GM18519 (cell line): ENCODE measurements around the gene ENAH.

Experiments
- ATAC-seq: cut with Tn5 transposase; IDR thresholded peaks from one replicate; pipeline ENCODE4 v1.9.1; 2021; ENCODE audit warnings: mild to moderate bottlenecking, moderate library complexity; ENCODE audit not compliant: unreplicated experiment, low FRiP score

ENAH gene

GRCh38 chr1:225610539-225610938, 42.4 kb downstream of the ENAH start:
- ATAC-seq = no peak

GRCh38 chr1:225608014-225608796, 44.7 kb downstream of the ENAH start:
- ATAC-seq = no peak

GRCh38 chr1:225607355-225607754, 45.6 kb downstream of the ENAH start:
- ATAC-seq = no peak

- ATAC-seq = no peak
Observed at GRCh38 chr1:225603538-225604354, 49.2 kb downstream of the ENAH start.

GRCh38 chr1:225602590-225603206, 50.2 kb downstream of the ENAH start:
- no peak for ATAC-seq

- ATAC-seq = no peak
Observed at GRCh38 chr1:225601902-225602589, 50.9 kb downstream of the ENAH start.

GRCh38 chr1:225598847-225599246, 54.1 kb downstream of the ENAH start:
- no peak for ATAC-seq

GRCh38 chr1:225597926-225598575, 54.9 kb downstream of the ENAH start:
- ATAC-seq = no peak

- no peak for ATAC-seq
Observed at GRCh38 chr1:225596736-225597135, 56.2 kb downstream of the ENAH start.

GRCh38 chr1:225595974-225596551, 56.9 kb downstream of the ENAH start:
- no peak for ATAC-seq

- ATAC-seq = no peak
Observed at GRCh38 chr1:225595452-225595851, 57.5 kb downstream of the ENAH start.

- ATAC-seq = no peak
Observed at GRCh38 chr1:225593414-225593813, 59.5 kb downstream of the ENAH start.

- ATAC-seq = no peak
Observed at GRCh38 chr1:225592362-225593025, 60.4 kb downstream of the ENAH start.

GRCh38 chr1:225587310-225587709, 65.6 kb downstream of the ENAH start:
- ATAC-seq = no peak

- no peak for ATAC-seq
Observed at GRCh38 chr1:225581186-225581585, 71.7 kb downstream of the ENAH start.

GRCh38 chr1:225580238-225581099, 72.5 kb downstream of the ENAH start:
- ATAC-seq = no peak

- ATAC-seq = no peak
Observed at GRCh38 chr1:225578251-225578977, 74.5 kb downstream of the ENAH start.

- no peak for ATAC-seq
Observed at GRCh38 chr1:225577241-225577640, 75.7 kb downstream of the ENAH start.
